HG03025 (cell line): ENCODE data around the gene HTR5A.

Source experiments
- ATAC-seq: cut with Tn5 transposase; IDR thresholded peaks from one replicate; pipeline ENCODE4 v1.9.1; 2021; ENCODE audit warnings: mild to moderate bottlenecking, moderate library complexity; ENCODE audit not compliant: unreplicated experiment, low FRiP score

HTR5A gene

DNA sequence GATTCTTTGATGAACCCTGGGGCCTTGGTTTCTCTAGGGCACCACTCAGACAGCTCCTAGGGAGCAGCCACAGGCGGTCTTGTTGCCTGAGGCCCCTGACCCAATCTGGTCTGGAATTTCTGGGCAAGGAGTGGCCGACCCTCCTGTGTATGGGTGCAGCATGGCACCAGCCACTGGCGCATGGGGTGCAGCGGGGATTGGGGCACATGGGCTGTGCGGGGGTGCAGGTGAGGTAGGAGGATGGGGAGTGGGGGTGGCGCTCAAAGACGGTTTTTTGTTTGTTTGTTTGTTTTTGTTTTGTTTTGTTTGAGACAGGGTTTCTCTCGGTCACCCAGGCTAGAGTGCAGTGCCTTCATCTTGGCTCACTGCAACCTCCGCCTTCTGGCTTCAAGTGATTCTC lies 62.3 kb downstream of the HTR5A start:
- ATAC-seq: no peak

DNA sequence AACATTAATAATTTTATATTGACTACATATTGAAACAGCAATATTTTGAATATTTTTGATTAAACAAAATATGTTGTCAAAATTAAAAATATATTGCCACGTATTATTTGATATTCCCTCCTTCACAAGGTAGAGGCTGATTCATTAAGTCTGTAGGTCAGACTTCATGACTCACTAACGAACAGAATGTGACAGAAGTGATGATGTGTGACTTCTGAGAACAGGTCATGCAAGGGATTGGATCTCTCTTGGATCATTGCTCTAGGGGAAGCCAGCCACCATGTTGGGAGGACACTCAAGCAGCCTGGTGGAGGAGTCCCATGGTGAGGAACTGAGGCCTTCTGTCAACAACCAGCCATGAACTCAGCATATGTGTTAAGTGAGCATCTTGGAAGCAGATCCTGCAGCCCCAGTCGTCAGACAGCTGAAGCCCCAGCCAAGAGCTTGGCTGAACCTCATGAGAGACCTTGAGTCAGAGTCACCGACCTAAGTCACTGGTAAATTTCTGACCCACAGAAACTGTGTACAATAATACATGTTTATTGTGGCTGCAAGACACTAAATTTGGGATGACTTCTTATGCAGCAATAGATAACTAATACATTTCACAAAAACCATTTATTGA lies 66.6 kb downstream of the HTR5A start:
- no peak for ATAC-seq
